Mesendoderm (in vitro differentiated cells): ENCODE measurements around the gene CPNE8.

Experiments
- DNase-seq: peaks from one replicate; pipeline ENCODE4 v3.0.0; 2013
- H2AK5ac ChIP-seq: 2 replicates; pipeline ENCODE4 v1.6.1; 2013; ENCODE audit warnings: low read length, inconsistent platforms
- H2BK120ac ChIP-seq: 2 replicates; pipeline ENCODE4 v1.6.1; 2013; ENCODE audit warnings: low read depth, mild to moderate bottlenecking, low read length, moderate library complexity, mixed read lengths
- H2BK15ac ChIP-seq: replicated peaks from 2 replicates; pipeline ENCODE4 v1.6.1; 2013; ENCODE audit warnings: low read depth, mild to moderate bottlenecking, moderate library complexity
- H2BK5ac ChIP-seq: 2 replicates; pipeline ENCODE4 v1.6.1; 2013; ENCODE audit warnings: low read length, inconsistent platforms
- H3K18ac ChIP-seq: 2 replicates; pipeline ENCODE4 v1.6.1; 2013; ENCODE audit warnings: mild to moderate bottlenecking, low read length, mixed read lengths
- H3K23ac ChIP-seq: one replicate; pipeline ENCODE4 v1.6.1; 2013; ENCODE audit warnings: low read length
- H3K27ac ChIP-seq: 2 replicates; pipeline ENCODE4 v1.5.1; 2013; ENCODE audit warnings: low read depth, mild to moderate bottlenecking, inconsistent platforms, low read length, moderate library complexity
- H3K27me3 ChIP-seq: 2 replicates; pipeline ENCODE4 v1.6.1; 2013; ENCODE audit warnings: low read length, control low read depth, mild to moderate bottlenecking, inconsistent platforms; ENCODE audit not compliant: insufficient read depth, poor library complexity
- H3K36me3 ChIP-seq: 2 replicates; pipeline ENCODE4 v1.6.1; 2013; ENCODE audit warnings: low read length, inconsistent platforms; ENCODE audit not compliant: control insufficient read depth, insufficient read depth
- H3K4ac ChIP-seq: one replicate; pipeline ENCODE4 v1.6.1; 2013; ENCODE audit warnings: low read depth, mild to moderate bottlenecking, low read length, moderate library complexity
- H3K4me1 ChIP-seq: 2 replicates; pipeline ENCODE4 v1.6.1; 2013; ENCODE audit warnings: low read depth, low read length, inconsistent platforms; ENCODE audit not compliant: control insufficient read depth
- H3K4me2 ChIP-seq: 2 replicates; pipeline ENCODE4 v1.6.1; 2013; ENCODE audit warnings: low read length
- H3K4me3 ChIP-seq: 2 replicates; pipeline ENCODE4 v1.5.1; 2013; ENCODE audit warnings: mild to moderate bottlenecking, low read length
- H3K56ac ChIP-seq: one replicate; pipeline ENCODE4 v1.6.1; 2013; ENCODE audit warnings: low read length
- H3K79me1 ChIP-seq: 2 replicates; pipeline ENCODE4 v1.6.1; 2013; ENCODE audit warnings: low read length, inconsistent platforms
- H3K79me2 ChIP-seq: 2 replicates; pipeline ENCODE4 v1.6.1; 2013; ENCODE audit warnings: mild to moderate bottlenecking, low read length; ENCODE audit not compliant: control insufficient read depth, insufficient read depth
- H3K9ac ChIP-seq: 2 replicates; pipeline ENCODE4 v1.6.1; 2013; ENCODE audit warnings: low read length, inconsistent platforms
- H4K5ac ChIP-seq: one replicate; pipeline ENCODE4 v1.6.1; 2013; ENCODE audit warnings: low read length
- H4K8ac ChIP-seq: one replicate; pipeline ENCODE4 v1.6.1; 2013; ENCODE audit warnings: low read depth, mild to moderate bottlenecking, control low read depth, low read length, moderate library complexity
- WGBS: extraction: QIAGEN DNeasy Blood & Tissue Kit; methylation state at CpG from one replicate; pipeline ENCODE4 v1.1.7; 2013; ENCODE audit warnings: low lambda C conversion rate, missing lambda C conversion rate; ENCODE audit not compliant: insufficient coverage; ENCODE audit errors: extremely low coverage; 5-methylcytosine and 5-hydroxymethylcytosine counted together

CPNE8 gene

GRCh38 chr12:38904537-38905479, 583 bp downstream of the CPNE8 start:
- no peak overlapping the region for H3K4ac ChIP-seq
- no CpG with 5 or more reads among the region's 49 CpGs for WGBS
- H3K4me1 ChIP-seq, result no peaks in the 10 kb centered on the region
- peaks cover 3% of the 10 kb centered on the region for H3K79me1 ChIP-seq
- H4K8ac ChIP-seq, result no peak overlapping the region
- H3K56ac ChIP-seq, result peak overlapping the region; percentile 94
- H3K4me3 ChIP-seq, result peak overlapping the region; percentile 72
- no peak overlapping the region for H2AK5ac ChIP-seq
- H3K18ac ChIP-seq, result peak overlapping the region; percentile 18
- peak overlapping the region; percentile 99 for H3K4me2 ChIP-seq
- peak overlapping the region; percentile 80 for H3K27ac ChIP-seq
- no peaks in the 10 kb centered on the region for H3K79me2 ChIP-seq
- no peaks in the 10 kb centered on the region for H3K27me3 ChIP-seq
- H4K5ac ChIP-seq, result no peak overlapping the region
- no peak overlapping the region for H2BK15ac ChIP-seq
- H2BK5ac ChIP-seq, result peak overlapping the region; percentile 39
- peak overlapping the region; percentile 86 for H3K9ac ChIP-seq
- no peak overlapping the region for H2BK120ac ChIP-seq
- no peak overlapping the region for H3K23ac ChIP-seq
- DNase-seq, result peak; percentile 96
- no peaks in the 10 kb centered on the region for H3K36me3 ChIP-seq

- Histone ChIP-seq H3K23ac (no peak overlapping the region), H3K4me3 (no peak overlapping the region), H2BK5ac (no peak overlapping the region), H3K4ac (no peak overlapping the region), H3K56ac (peak overlapping the region; percentile 4), H2AK5ac (no peak overlapping the region), H3K18ac (no peak overlapping the region), H2BK120ac (no peak overlapping the region), H3K27ac (no peak overlapping the region), H3K79me1 (peaks cover 3% of the 10 kb centered on the region), H3K36me3 (no peaks in the 10 kb centered on the region), H3K9ac (no peak overlapping the region), H2BK15ac (no peak overlapping the region), H3K27me3 (no peaks in the 10 kb centered on the region), H3K4me1 (peaks cover under 1% of the 10 kb centered on the region), H4K5ac (no peak overlapping the region), H4K8ac (no peak overlapping the region), H3K4me2 (no peak overlapping the region), H3K79me2 (no peaks in the 10 kb centered on the region)
- WGBS, result no CpG with 5 or more reads among the region's 3 CpGs
- DNase-seq, result peak; percentile 37
Measured at GRCh38 chr12:38903596-38903995, 1.8 kb downstream of the CPNE8 start.

- H3K18ac ChIP-seq, result no peak overlapping the region
- no peak overlapping the region for H4K5ac ChIP-seq
- peak overlapping the region; percentile 36 for H3K56ac ChIP-seq
- no peak overlapping the region for H3K27ac ChIP-seq
- peak; percentile 95 for DNase-seq
- no peak overlapping the region for H3K23ac ChIP-seq
- no peak overlapping the region for H2AK5ac ChIP-seq
- no peak overlapping the region for H3K9ac ChIP-seq
- H3K4me2 ChIP-seq, result no peak overlapping the region
- no CpG with 5 or more reads among the region's 2 CpGs for WGBS
- H2BK15ac ChIP-seq, result no peak overlapping the region
- H3K36me3 ChIP-seq, result no peaks in the 10 kb centered on the region
- no peak overlapping the region for H4K8ac ChIP-seq
- no peak overlapping the region for H3K4ac ChIP-seq
- H3K4me1 ChIP-seq, result peaks cover 2% of the 10 kb centered on the region
- no peak overlapping the region for H2BK120ac ChIP-seq
- H3K79me2 ChIP-seq, result no peaks in the 10 kb centered on the region
- H3K79me1 ChIP-seq, result peaks cover 3% of the 10 kb centered on the region
- no peaks in the 10 kb centered on the region for H3K27me3 ChIP-seq
- no peak overlapping the region for H3K4me3 ChIP-seq
- no peak overlapping the region for H2BK5ac ChIP-seq
Measured at GRCh38 chr12:38898001-38898684, 7.2 kb downstream of the CPNE8 start.

GRCh38 chr12:38895446-38895845, 9.9 kb downstream of the CPNE8 start:
- Histone ChIP-seq H3K9ac (no peak overlapping the region), H3K23ac (no peak overlapping the region), H3K18ac (no peak overlapping the region), H4K8ac (no peak overlapping the region), H3K36me3 (no peaks in the 10 kb centered on the region), H2BK5ac (no peak overlapping the region), H2BK15ac (no peak overlapping the region), H3K4me2 (no peak overlapping the region), H2AK5ac (no peak overlapping the region), H3K56ac (no peak overlapping the region), H3K79me2 (no peaks in the 10 kb centered on the region), H3K4me3 (no peak overlapping the region), H3K27me3 (no peaks in the 10 kb centered on the region), H3K4ac (no peak overlapping the region), H3K4me1 (peaks cover 2% of the 10 kb centered on the region), H3K79me1 (peaks cover under 1% of the 10 kb centered on the region), H3K27ac (no peak overlapping the region), H2BK120ac (no peak overlapping the region), H4K5ac (no peak overlapping the region)
- DNase-seq, result no peak
- WGBS, result no CpG with 5 or more reads among the region's 1 CpG

- H2AK5ac ChIP-seq, result no peak overlapping the region
- no peaks in the 10 kb centered on the region for H3K79me2 ChIP-seq
- H3K9ac ChIP-seq, result no peak overlapping the region
- no peak overlapping the region for H3K4me2 ChIP-seq
- H3K4me1 ChIP-seq, result no peaks in the 10 kb centered on the region
- H3K4ac ChIP-seq, result no peak overlapping the region
- H3K4me3 ChIP-seq, result no peak overlapping the region
- H3K23ac ChIP-seq, result no peak overlapping the region
- no peak overlapping the region for H3K56ac ChIP-seq
- no peak overlapping the region for H2BK5ac ChIP-seq
- H3K79me1 ChIP-seq, result no peaks in the 10 kb centered on the region
- H4K8ac ChIP-seq, result no peak overlapping the region
- H3K36me3 ChIP-seq, result no peaks in the 10 kb centered on the region
- H3K18ac ChIP-seq, result no peak overlapping the region
- H2BK120ac ChIP-seq, result no peak overlapping the region
- H3K27me3 ChIP-seq, result no peaks in the 10 kb centered on the region
- no peak overlapping the region for H2BK15ac ChIP-seq
- H3K27ac ChIP-seq, result no peak overlapping the region
- H4K5ac ChIP-seq, result no peak overlapping the region
- no peak for DNase-seq
Measured at GRCh38 chr12:38892976-38893375, 12.4 kb downstream of the CPNE8 start.
